HCEC 1CT (cell line): ENCODE data around the gene SMARCB1.

Source experiments
- DNase-seq: peaks from one replicate; pipeline ENCODE4 v3.0.0-alpha.2; 2017

Gene SMARCB1

DNA sequence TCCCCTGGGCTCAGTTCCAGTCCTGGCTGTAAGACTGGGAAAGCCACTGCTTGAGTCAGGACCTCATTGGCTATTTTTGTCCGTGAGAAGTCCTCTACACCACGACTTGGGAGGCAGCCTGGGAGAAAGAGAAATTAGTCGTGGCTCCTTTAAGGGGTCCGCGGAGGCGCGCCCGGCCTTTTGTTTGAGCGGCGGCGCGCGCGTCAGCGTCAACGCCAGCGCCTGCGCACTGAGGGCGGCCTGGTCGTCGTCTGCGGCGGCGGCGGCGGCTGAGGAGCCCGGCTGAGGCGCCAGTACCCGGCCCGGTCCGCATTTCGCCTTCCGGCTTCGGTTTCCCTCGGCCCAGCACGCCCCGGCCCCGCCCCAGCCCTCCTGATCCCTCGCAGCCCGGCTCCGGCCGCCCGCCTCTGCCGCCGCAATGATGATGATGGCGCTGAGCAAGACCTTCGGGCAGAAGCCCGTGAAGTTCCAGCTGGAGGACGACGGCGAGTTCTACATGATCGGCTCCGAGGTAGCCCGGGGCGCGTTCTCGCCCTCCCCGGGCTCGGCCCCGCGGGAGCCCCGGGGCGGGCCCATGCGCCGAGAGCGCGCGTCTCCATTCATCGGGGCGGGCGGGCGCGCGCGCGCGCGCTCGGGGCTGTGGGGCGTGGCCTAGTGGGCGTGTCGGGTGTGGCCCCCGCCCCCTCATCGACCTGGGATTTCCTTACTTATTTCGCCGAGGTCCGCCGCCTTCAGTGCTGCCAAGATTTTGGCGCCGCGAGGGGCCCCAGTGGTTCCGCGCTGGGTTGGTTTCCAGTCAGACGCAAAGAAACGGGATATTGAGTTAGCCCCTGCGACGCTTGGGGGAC, at the start of gene SMARCB1:
TSS of gene SMARCB1 (plus strand) at position 215 of the 848 bp plus-strand sequence. CDS start at position 419, 204 bp downstream.
- DNase-seq = peak; percentile 90

DNA sequence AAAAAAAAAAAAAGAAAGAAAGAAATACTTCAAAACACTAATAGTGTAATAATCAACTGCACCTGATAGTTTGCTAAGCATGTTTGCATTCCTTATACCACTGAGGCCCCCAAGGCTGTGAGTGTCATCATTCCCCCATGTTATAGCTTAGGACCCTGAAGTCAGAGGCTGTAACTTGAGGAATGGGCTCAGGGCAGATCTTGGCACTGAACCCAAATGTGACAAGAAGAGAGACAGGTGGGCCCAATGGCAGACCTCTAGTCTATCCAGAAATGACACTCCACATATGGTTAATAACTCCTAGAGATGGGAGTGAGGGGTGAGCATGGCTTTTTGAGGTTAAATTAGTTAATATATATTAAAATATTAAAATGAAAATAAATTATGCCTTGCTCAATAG, 49.1 kb upstream of the SMARCB1 start:
- no peak for DNase-seq

DNA sequence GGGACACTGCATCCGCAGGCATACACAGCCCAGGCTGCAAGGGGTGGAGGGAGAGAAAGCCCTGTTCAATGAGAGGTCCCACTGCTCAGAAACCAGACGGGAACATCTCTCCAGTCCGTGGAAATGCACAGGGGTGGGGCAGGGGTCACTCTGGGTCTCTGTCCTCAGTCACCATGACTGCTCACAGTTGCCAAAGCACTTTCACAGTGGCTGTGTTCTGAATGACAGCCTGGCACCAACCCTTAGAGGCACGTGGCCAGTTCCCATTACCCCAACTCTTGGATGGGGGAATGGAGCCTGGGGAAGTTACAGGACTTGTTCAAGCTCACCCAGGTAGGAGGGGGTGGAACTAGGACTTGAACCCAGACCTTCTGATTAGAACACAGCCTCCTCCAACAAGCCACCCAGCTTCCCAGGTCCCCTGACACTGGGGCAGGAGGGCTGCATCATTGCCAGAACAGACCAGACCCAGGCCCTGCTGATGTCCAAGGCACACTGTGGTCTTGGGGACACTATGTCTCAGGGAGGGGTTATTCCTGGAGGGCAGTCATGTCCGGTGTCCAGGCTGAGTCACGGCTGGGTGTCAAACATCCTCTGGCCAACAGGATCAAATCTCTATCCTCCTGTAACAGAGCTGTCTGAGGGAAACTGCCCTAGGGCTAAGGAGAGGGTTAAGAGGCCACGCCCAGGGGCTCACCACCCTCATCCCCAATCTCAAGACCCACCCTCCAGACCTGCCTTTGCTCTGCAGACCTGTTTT, 44.1 kb upstream of the SMARCB1 start:
- no peak for DNase-seq

DNA sequence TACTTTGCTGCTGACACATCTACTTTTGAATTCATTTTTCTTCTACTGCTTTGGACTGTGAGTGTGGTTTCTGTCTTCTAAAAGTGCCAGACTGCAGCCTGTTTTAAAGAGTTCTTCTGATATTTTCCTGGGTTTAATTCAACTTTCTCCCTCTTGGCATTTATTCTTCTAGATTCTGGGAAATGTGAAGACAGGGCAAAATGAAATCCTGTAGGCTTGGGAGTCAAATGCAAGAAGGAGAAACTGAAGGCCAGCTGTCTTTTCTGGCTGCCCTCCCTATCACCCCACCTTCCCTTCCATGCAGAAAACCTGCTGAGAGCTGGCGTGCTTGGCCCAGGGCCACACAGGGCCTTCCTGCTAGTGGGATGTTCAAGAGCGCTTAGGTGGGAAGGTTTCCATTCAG, 43.5 kb upstream of the SMARCB1 start:
- no peak for DNase-seq

DNA sequence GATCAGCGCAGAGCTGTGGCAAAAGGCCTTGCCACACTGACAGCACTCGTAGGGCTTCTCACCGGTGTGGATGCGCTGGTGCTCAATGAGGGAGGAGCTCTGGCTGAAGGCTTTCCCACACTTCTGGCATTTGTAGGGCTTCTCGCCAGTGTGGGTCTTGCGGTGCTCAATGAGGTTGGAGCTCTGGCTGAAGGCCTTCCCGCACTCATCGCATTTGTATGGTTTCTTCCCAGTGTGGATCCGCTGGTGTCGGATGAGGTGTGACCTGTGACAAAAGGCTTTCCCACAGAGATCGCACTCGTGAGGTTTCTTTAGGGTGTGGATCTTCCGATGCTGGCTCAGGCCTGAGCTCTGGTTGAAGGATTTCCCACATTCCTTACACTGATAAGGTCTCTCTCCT, 42.8 kb upstream of the SMARCB1 start:
- DNase-seq = no peak

DNA sequence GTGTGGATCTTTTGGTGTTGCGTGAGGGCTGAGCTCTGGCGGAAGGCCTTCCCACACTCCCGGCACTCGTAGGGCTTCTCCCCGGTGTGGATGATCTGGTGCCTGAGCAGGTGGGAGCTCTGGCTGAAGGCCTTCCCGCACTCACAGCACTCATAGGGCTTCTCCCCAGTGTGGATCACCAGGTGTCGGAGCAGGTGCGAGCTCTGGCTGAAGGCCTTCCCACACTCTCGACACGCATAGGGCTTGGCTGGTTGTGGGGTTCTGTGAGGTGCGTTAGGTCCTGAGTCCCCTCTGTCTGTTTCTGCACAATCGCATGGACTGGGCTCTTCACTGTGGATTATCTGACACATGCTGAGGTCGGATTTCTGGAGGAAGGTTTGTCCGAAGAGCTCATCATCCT, 42.3 kb upstream of the SMARCB1 start:
- no peak for DNase-seq

DNA sequence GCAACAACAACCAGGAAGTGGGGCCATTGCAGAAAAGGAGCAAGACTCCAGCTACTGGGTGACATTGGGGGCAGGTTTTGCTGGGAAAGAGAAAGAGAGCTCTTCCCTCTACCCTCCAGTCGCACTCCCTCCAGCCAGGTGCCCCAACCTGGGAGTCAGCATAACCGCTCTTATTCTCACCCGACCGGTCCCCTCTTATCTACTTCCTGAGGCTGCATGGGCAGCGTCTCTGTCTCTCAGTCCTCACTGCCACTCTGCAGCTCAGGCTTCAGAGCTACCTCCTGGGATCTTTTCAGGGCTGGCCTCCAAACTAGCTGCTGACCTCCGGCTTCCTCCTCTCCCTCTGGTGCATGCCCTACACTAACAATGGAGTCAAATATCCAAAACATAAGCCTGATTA, 41.0 kb upstream of the SMARCB1 start:
- no peak for DNase-seq

DNA sequence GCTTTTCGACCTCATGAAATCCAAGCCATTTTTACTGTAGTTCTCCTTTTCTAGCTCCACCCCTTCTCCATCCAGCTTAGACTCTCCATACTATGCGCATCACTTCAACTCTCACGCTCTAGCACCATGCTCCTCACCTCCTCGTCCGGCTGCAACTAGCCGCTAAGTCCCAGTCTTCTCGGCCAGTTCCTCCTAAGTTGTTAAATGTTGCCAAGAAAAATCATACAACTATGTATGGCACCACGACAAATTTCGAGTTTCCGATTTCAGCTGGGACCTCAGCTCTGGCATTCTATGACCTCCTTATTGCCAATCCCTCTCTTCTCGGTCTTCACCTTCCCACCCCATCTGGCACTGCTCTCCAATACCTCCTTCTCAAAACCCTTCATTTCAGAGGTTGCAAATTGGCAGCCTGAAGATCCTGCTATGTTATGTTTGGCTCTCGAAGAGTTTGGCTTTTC, 36.9 kb upstream of the SMARCB1 start:
- no peak for DNase-seq

DNA sequence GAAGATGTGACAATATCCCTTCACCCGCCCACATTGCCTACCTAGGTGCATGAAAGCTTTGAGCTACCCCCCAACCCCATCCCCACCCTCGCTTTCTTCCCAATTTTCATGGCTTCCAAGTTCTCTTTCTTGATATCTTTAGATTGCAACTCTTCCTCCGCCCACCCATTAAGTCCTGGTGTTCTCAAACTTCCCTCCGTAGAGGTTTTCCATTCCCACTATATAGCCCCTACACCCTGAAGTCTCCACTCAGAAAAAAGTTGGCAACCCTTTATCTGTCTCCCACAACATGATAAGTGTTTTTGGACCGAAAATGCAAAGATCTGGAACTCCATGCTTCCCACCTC, 36.4 kb upstream of the SMARCB1 start:
- no peak for DNase-seq

DNA sequence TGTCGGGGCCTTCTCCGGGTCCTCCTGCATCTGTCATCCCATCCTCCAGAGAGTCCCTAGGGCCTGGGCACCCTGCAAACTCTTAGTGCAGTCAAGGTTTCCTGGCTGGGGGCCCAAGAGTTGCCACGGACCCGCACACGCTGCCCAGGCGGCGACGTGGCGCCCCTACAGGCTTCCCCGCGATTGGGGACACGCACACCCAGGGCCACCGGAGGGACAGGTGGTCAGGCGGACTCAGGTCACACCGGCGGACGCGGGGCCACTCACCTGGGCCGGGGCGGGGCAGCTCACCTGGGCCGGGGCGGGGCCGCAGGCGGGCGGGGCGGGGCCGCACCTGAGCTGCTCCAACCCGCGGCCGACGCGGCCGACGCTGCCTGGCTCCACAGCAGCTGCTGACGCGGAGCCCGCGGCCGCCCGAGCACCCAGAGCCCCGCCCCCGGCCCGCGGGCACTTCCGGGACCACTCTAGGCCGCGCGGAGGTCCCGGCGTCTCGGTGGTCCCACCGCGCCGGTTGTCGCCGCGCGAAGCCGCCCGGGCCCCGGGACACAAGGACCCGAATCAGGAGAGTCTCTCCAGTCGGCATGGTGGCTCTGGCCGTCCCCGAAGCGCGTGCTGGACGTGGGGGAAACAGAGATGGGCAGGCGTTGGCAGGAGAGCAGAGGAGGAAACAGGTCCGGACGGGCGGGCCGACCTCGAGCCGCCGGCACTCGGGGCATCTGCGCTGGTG, 35.9 kb upstream of the SMARCB1 start, which contains the start of gene ZNF70:
TSS of gene ZNF70 (minus strand) at position 399 of the 727 bp plus-strand sequence. CDS start 5,972 bp downstream, outside the sequence.
- peak; percentile 75 for DNase-seq

DNA sequence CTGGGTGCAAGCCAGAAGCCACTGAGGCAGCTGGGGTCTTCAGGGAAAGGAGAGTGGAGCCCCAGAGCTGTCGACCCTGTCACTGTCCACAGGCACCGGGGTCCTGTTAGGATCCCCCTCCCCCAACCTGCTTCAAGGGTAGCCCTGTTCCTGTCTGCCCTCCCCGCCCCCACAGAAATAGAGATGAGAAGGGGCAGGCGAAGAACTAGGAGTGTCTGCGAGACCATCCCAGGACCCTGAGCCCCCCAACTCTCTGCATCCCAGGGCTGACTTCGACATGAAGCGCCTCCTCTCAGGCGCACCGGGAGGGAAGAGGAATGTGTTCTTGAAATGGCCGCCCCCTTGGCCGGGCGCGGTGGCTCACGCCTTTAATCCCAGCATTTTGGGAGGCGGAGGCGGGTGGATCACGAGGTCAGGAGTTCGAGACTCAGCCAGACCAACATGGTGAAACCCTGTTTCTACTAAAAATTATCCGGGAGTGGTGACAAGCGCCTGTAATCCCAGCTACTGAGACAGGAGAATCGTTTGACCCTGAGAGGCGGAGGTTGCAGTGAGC, 35.2 kb upstream of the SMARCB1 start:
- no peak for DNase-seq

DNA sequence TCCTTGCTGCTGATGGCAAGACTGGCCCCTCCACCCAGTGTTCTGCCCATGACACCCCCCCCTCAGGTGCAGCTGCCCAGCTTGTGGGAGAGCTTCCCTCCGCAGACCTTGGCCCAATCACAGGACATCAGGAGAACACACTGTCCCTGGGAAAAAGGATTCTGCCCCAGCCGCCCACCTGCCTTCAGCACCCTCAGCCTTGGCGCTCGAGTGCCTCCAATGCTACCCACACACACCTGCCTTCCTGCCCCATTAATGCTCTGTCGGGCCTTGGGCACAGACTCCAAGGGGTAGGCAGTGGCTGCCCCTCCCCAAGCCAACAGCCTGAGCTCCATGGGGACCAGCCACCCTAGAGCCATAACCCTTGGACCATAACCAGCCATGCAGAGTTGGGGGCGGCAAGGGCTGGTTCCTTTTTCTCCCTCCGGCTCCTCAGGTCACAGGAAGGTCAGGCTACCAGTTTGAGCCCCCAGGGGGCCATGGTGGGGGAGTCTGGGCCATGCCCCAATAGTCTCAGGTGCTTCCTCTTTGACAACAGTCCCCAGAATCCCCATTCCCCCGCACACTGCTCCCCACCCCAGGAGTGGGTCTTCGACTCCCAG, 34.6 kb upstream of the SMARCB1 start:
- no peak for DNase-seq

DNA sequence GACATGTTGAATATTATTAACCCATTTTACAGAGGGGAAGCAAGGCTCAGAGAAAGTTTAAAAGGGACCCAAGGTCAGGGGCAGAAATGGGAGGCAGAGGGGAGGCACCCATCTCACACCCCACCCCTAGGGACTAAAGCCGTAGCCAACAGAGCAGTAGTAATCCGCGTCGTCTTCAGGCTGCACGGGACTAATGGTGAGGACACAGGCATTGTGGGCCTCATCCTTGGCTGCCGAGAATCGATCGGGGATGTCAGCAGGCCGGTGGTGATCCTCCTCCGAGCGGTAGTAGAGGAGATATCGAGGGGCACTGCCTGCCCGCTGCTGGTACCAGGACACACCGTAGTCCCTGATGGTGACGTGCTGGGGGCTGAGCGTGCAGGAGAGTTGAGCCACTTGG, 34.0 kb upstream of the SMARCB1 start:
- no peak for DNase-seq

DNA sequence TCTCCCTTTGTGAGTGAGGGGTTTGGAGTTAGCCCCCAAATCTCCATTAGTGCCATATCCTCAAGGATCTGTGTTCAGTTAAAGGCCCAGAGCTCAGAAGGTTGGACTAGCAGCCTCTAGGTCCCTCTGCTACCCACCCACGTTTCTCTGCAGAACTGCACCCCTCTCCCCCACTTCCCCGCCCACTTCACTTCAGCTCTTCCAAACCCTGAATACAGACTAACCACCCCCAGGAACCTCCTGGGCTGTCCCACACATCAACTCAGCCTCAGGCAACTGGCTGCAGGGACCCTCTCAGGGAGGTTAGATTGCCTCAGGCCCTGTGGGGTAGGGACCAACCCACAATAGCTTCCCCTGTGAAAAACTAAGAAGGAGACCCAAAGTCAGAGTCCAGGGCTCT, 33.4 kb upstream of the SMARCB1 start:
- no peak for DNase-seq

DNA sequence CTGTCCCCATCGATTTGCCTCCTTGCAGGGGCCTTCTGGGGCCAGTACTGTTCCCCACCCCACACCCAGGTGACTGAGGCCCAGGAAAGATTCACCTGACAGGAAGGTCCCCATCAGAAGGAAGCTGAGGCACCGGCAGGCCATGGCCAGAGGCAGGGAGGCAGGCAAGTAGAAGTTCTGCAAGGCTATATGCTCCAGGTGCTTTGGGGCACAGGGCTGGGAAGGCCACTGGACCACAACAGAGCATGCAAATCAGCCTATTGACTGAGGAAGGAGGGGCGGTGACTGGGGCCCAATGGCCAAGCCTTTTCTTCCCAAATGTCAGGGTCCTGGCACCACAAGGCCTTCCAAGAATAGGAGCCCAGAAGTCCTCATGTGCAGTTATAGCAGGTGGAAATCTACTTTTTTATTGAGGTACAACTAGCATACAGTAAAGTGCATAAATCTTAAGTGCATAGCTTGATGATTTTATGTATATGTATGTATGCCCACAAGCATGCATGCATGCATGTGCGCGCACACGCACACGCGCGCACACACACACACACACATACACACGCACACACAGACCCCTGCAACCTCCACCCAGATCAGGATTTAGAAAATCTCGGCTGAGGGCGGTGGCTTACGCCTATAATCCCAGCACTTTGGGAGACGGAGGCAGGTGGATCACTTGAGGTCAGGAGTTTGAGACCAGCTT, 32.4 kb upstream of the SMARCB1 start, which contains the start of gene VPREB3:
TSS of gene VPREB3 (minus strand) at position 206 of the 700 bp plus-strand sequence. CDS start at position 144, 62 bp downstream.
- no peak for DNase-seq

DNA sequence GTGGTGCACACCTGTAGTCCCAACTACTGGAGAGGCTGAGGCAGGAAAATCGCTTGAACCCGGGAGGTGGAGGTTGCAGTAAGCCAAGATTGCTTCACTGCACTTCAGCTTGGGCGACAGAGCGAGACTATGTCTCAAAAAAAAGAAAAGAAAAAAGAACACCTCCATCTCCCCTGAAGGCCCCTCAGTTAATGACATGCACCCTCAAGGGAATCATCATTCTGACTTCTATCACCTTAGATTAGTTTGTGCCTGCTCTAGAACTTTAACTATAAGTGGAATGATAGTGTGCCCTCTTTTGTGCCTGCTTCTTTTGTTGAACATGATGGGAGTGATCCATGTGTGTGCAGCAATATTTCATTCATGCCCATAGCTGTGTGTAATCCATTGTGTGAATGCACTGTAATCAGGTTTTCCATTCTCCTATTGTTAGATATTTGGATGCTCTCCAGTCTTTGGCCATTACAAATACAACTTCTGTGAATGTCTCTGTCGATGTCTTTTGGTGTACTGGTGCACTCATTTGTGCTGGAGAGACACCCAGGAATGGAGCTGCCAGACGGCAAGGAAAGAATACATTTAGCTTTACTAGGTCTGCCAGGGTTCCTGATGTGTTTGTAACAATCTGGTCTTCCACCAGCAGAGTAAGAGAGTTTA, 31.7 kb upstream of the SMARCB1 start:
- no peak for DNase-seq

DNA sequence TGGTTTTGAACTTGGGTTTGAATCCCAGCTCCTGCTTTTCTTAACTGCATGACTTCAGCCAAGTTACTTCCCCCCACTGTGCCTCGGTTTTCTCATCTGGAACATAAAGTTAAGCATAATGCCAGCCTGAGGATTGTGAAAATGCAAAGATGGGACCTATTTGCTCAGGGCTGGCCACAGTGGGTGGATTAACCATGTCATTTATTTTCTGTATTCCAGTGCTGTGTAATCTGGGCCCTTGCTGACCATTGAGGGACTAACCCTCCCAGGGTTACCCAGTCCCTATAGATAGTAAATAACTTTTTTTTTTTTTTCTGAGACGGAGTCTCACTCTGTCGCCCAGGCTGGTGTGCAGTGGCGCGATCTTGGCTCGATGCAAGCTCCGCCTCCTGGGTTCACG, 31.1 kb upstream of the SMARCB1 start:
- DNase-seq = no peak

DNA sequence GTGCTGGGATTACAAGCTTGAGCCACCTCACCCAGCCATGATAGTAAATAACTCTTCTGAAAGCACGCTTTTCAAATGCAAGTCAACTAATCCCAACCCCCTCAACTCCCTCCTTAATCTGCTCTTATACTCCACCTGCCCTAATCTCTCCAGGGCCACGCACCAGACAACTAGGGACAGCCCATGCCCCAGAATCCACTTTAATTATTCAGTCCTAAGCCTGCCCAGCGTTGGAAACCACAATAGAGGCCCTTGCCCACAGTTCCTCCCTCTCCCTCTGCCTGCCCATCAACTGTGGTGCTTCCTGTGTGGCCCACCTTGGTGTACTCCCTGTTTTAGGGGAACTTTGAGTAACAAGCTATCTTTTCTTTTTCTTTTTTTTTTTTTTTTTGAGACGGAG, 29.9 kb upstream of the SMARCB1 start:
- no peak for DNase-seq

DNA sequence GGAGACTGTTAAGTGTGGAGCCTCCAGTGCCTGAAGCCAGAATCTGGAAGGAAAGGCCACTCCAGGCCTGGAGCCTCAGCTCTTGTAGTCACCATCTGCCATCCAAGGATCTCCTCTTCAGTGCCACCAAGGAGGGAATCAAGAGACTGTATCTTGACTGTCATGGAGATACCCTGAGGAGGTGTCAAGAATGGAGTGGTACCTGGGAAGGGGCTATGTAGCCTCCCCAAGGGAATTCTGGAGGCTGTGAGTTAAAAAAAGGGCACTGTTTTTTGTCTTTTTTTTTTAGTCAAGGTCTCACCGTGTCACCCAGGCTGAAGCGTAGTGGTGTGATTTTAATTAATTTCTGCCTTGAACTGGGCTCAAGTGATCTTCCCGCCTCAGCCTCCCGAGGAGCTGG, 27.2 kb upstream of the SMARCB1 start:
- DNase-seq = no peak

DNA sequence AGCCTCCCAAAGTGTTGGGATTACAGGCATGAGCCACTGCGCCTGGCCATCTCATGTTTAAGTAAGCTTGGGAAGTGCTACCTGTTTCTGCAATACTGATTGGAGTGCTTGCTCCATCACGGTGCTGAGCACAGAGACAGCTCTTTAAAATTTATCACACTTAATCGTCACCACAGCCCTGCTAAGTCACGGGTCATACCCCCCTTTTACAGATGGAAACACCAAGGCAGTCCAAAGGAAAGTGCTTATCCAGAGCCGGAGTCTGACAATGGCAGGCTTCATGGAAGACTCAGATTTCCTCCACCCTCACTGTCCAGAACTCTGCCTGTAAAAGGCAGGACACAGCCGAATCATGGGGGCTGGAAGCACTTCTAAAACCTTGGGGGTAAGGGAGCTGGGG, 26.7 kb upstream of the SMARCB1 start:
- DNase-seq = no peak

DNA sequence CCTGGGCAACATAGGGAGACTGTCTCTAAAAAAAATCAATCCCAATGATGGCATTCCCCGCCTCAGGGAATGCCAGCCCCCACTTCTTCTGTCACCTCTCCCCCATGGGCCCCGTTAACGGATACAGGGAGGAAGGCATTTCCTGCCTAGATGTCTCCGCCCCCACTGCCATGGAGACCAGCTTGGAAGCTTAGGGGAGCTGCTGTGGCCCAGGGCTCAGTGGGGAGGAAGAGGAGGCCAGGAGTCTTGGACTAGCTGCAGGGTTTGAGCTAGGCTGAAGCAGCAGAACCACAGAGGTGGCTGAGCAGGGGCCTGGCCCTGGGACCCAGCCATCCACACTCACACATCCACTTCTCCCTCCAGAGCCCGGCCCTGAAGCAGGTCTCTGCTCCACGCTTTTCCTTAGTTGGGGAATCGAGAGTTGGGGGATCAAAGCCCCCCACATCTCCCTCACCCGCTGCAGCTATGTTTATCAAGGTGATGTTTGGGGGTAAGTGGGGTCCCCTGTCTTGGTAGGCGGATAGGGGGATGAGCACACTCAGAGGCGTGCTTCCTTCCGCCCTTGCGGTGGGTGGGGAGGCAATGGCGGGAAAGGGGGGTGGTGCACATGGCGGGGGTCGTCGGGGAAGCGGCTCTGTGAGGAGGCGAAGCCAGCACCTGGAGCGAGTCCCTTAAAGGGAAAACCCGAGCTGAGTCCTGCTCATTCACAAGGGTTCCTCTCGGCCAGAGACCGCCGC, 23.8 kb upstream of the SMARCB1 start, which contains the start of gene C22orf15:
TSS of gene C22orf15 (plus strand) at position 149 of the 737 bp plus-strand sequence. CDS start at position 466, 317 bp downstream.
- DNase-seq = peak; percentile 39
